NOMO-1 treated with DMSO at 0.1 percent for 48 hours (cell line): ENCODE measurements around the gene SPATS1.

ENCODE experiments used
- DNase-seq: peaks from one replicate; lab custom pipeline; 2025; ENCODE audit not compliant: unreplicated experiment; lab: John Stamatoyannopoulos, UW

Gene SPATS1, protein sequence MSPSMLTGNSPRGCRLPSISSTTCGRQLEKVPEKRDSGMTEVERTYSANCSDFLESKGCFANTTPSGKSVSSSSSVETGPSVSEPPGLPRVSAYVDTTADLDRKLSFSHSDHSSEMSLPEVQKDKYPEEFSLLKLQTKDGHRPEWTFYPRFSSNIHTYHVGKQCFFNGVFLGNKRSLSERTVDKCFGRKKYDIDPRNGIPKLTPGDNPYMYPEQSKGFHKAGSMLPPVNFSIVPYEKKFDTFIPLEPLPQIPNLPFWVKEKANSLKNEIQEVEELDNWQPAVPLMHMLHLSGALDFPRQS

DNA sequence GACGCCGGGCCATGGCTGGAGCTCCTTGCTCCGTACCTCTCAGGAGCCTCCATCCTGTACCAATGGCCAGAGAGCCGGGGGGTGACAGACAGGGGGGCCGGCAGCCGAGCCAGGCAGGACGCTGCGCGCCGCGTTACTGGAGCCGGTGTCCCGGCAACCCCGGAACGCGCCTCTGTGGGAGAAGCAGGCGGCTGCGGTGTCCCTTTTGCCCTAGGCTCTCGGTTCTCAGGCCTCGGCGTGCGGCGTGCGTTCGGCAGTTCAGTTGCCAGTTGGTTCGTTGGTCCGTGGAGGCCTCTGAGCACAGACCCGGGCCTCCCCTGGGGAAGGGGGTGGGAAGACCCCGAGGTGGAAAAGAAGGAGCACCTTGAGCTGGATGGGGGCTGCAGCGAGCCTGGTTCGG is at the start of gene SPATS1:
TSS of gene SPATS1 (plus strand) at position 162 of the 400 bp plus-strand sequence. CDS start 446 bp downstream, outside the sequence.
- DNase-seq, result no peak

GRCh38 chr6:44292661-44293365 is 49.6 kb upstream of the SPATS1 start:
- DNase-seq, result no peak

- no peak for DNase-seq
Observed at GRCh38 chr6:44294832-44295791, 47.3 kb upstream of the SPATS1 start.

GRCh38 chr6:44297063-44298038 is 45.1 kb upstream of the SPATS1 start:
- DNase-seq, result no peak

DNA sequence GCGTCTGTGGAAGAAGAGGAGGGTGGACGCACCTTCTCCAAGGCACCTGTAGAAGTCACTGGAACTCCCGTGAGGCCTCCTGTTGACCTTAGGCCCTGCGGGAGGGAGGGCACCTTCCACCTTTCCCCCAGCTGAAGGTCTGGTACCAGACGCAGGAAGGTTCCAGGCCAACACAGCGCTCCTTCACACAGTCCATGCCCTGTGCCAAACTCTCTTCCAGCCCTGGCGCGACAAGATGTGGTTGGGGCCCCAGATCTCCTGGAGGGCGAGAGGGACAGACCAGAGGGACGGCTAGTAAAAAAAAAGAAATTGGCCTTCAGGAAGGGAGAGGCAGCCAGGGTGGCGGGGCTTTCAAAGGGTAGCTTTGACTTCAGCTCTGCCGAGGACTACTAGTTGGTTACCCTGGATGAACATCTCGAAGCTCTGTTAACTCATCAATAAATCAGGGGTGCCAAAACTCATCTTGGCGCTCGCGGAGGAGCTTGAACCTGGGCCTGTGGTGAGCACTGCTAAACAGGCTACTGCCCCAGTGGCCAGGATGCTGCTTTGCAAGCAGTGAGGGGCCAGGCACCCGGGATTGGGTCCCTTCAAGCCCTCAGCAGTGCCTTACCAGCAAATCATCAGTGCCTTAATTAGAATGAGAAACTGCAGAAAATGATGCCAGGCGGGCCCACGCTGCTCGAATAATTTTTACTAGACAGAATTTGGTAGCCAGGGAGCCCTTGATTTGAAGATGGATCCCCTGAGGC is 44.2 kb upstream of the SPATS1 start:
- DNase-seq, result no peak

- no peak for DNase-seq
Observed at GRCh38 chr6:44298864-44299263, 43.6 kb upstream of the SPATS1 start.

GRCh38 chr6:44300292-44300823 is 42.1 kb upstream of the SPATS1 start:
- no peak for DNase-seq

- DNase-seq, result no peak
Observed at GRCh38 chr6:44301106-44301505, 41.3 kb upstream of the SPATS1 start.

GRCh38 chr6:44301782-44302564 is 40.5 kb upstream of the SPATS1 start:
- no peak for DNase-seq

GRCh38 chr6:44302856-44303255 is 39.6 kb upstream of the SPATS1 start:
- no peak for DNase-seq

DNA sequence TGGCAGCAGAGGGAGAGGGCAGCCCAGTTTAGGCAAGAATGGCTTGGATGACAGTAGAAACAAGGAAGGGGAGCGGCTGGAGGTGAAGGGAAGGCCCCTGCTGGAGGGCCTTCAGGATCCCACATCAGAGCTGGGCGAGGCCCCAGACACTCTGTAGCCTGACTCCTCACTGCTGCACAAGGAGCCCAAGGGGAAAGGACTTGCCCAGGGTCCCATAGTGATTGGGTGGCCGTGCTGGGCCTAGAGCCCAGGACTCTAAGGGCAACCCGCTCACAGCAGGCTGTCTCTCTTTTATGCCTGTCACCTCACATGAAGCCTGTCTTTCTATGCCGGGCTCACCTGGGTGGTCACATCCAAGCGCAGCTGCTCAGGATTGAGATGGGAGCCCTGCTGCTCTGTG is 38.6 kb upstream of the SPATS1 start:
- DNase-seq, result no peak

DNA sequence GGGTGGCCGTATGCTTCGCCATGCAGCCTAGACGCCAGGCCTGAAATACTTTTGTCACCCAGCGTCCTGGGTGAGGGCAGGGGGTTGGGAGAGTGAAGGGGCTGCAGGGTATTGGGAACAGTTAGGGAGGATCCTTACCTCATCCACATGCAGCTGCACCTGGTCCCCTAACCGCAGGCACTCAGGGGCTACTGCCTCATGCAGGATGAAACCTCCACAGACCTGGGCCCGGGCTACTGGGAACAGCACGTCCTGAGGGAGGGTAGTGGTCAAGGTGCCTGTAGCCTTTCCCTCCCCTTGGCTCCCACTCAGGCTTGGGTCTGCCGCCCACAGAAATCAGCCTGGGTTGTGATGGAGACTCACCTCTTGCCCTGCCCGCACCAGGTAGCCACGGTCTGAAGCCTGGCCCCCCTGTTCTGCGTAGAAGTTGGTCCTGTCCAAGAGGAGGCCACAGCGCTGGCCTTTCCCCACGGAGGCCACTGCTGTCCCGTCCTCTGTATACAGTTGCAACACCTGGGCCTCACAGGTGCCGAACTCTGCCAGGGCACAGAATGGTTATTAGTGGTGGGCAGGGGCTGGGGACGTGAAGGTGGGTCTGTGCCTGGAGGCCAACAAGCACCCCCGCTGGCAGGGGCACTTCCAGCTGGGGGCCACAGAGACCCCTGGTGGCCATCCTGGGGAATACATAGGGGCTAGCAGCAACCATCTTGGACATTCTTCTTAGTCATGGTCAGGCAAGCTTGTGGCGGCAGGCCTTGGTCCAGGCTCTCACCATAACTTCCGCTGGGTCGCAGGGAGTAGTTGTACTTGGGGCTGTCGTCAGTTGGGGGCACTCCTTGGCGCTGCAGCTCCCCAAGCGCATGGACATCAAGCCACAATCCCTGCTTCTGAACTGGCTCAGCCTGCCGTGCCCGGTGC is 37.9 kb upstream of the SPATS1 start:
- DNase-seq, result peak; percentile 29

GRCh38 chr6:44305200-44305725 is 37.2 kb upstream of the SPATS1 start:
- DNase-seq, result no peak

DNA sequence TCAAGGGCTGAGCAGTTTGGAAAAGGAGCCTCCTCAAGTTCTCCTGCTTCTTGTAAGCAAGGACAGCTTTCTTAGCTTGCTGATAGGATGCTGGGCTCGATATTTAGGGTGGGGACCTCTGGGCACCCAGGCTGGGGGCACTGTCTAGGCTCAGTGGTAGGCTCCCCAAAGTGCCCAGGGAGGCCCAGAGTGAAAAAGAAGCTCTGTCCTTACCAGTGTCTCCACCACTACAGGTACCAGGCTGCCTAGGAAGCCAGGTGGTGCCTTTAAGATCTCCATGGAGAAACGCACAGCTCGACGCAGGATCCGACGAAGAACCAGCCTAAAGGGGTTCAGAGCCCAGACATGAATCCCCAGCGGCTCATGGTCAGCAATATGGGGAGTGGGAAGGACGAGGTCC is 35.7 kb upstream of the SPATS1 start:
- no peak for DNase-seq

DNA sequence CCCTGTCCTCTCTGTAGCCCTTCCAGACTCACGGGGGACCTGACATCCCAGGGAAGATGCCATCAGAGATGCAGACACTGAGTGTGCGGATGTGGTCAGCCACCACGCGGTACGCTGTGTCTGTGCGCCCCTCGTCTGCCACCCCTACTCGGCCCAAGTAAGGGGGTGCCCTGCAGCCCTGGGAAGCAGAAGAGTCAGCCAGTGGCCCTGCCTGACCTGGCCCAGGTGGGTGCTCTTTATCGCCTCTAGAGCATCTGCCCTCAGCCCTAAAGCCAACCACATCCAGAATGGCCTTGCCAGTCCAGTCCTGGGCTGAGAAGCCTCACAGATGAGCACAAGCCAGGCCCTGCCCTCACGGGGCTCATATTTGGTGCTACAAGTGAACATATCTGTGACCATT is 35.2 kb upstream of the SPATS1 start:
- no peak for DNase-seq

DNA sequence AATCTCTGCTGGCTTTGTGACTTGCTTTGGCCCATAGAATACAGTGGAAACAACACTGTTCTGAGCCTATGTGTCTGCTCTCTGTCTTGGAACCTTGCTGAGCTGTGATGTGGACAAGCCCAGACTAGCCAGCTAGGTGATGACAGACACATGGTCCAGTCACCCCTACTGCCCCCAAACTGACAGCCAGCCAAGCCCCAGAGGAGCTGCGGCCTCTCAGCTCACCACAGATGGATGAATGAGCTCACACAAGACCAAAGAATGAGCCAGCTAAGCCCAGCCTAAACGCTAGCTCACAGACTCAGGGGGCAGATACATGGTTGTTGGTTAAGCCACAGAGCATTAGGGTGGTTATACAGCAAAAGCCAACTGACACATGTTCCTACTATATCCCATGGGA is 33.4 kb upstream of the SPATS1 start:
- DNase-seq, result no peak

GRCh38 chr6:44309631-44310030 is 32.8 kb upstream of the SPATS1 start:
- DNase-seq, result no peak
